A673 (cell line): ENCODE data around the gene STARD7. TPM values are rescaled to one million over a fixed set of nuclear protein-coding genes. Genes with fewer than 3 reads are reported as not detected.

Experiments used
- BruUV-seq: library from RNA; stranded (reverse); fragments of 400-500 nt; replicated peaks from 2 replicates; lab custom pipeline; 2021; lab: Mats Ljungman, UMichigan
- CTCF ChIA-PET: fragments of 300-600 bp; sonication (Branson Sonifier 250); formaldehyde crosslinking; loops from one replicate; lab custom pipeline; 2022; ENCODE audit warnings: antibody characterized with exemption; lab: Charles Lee
- POLR2A ChIA-PET: fragments of 300-600 bp; sonication (Branson Sonifier 250); formaldehyde crosslinking; loops from one replicate; lab custom pipeline; 2022; ENCODE audit warnings: antibody characterized with exemption; ENCODE audit not compliant: low non-redundant PET; lab: Charles Lee
- DNase-seq: peaks from one replicate; pipeline ENCODE4 v3.0.0-alpha.2; 2015; ENCODE audit warnings: low spot score
- H3K27ac ChIP-seq: fragments of 200-600 bp; sonication (generic); 2 replicates; pipeline ENCODE4 v1.5.1; 2016; ENCODE audit warnings: mixed run types, low read depth, mild to moderate bottlenecking, mixed read lengths, antibody characterized with exemption, low read length; ENCODE audit not compliant: poor library complexity, severe bottlenecking
- H3K27me3 ChIP-seq: fragments of 200-600 bp; sonication (generic); replicated peaks from 2 replicates; pipeline ENCODE4 v1.6.1; 2017; ENCODE audit warnings: mixed run types, low read depth, mild to moderate bottlenecking, mixed read lengths, antibody characterized with exemption, low read length; ENCODE audit not compliant: insufficient read depth, poor library complexity
- H3K36me3 ChIP-seq: fragments of 200-600 bp; sonication (generic); 2 replicates; pipeline ENCODE4 v1.6.1; 2016; ENCODE audit warnings: mixed run types, mild to moderate bottlenecking, mixed read lengths, antibody characterized with exemption, low read length; ENCODE audit not compliant: insufficient read depth, poor library complexity, severe bottlenecking
- H3K4me1 ChIP-seq: fragments of 200-600 bp; sonication (generic); 2 replicates; pipeline ENCODE4 v1.6.1; 2017; ENCODE audit warnings: mixed run types, mild to moderate bottlenecking, mixed read lengths, antibody characterized with exemption, low read length; ENCODE audit not compliant: insufficient read depth, poor library complexity, severe bottlenecking
- H3K4me3 ChIP-seq: fragments of 200-600 bp; sonication (generic); 2 replicates; pipeline ENCODE4 v1.5.1; 2016; ENCODE audit warnings: low read depth, mixed run types, mild to moderate bottlenecking, mixed read lengths, low read length; ENCODE audit not compliant: poor library complexity, severe bottlenecking
- H3K9me3 ChIP-seq: fragments of 200-600 bp; sonication (generic); 2 replicates; pipeline ENCODE4 v1.6.1; 2016; ENCODE audit warnings: mixed run types, low read depth, mild to moderate bottlenecking, mixed read lengths, antibody characterized with exemption, low read length; ENCODE audit not compliant: poor library complexity, severe bottlenecking
- CTCF ChIP-seq: fragments of 300-800, 200-600 bp; sonication (generic); conservative IDR thresholded peaks from 2 replicates; pipeline ENCODE4 v1.5.1; 2017; ENCODE audit warnings: low read depth, mild to moderate bottlenecking, antibody characterized with exemption, low read length, moderate library complexity, mixed read lengths
- EZH2 ChIP-seq: fragments of 200-600 bp; sonication (generic); IDR thresholded peaks from 2 replicates; pipeline ENCODE4 v1.6.1; 2017; ENCODE audit warnings: borderline replicate concordance, low read depth, mild to moderate bottlenecking, mixed read lengths, antibody characterized with exemption, low read length; ENCODE audit not compliant: poor library complexity, severe bottlenecking
- intact Hi-C: fragments of 100-400 bp; cut with micrococcal nuclease; formaldehyde crosslinking; loops from one replicate; pipeline ENCODE4 v1.10.0; 2022; ENCODE audit not compliant: unreplicated experiment
- total RNA-seq: library from RNA; stranded (reverse); gene quantifications from 2 replicates; pipeline ENCODE4 v1.2.3, GENCODE V29; 2021

STARD7 gene
- total RNA-seq, 1 experiment from 2014 or later, result 201 TPM

- TF ChIP-seq EZH2 (no peak), CTCF (no peak)
- no TSS peak for BruUV-seq
- POLR2A ChIA-PET, result no interaction called here
- Histone ChIP-seq H3K27ac (no peak overlapping the region), H3K27me3 (no peaks in the 10 kb centered on the region), H3K9me3 (no peaks in the 10 kb centered on the region), H3K36me3 (no peaks in the 10 kb centered on the region), H3K4me3 (no peak overlapping the region), H3K4me1 (peaks cover 6% of the 10 kb centered on the region)
- no peak for DNase-seq
- intact Hi-C loops, result loop anchor here (10.0 kb wide), 1 partner anchor 55 kb away; the partner anchor contains the start of gene ADRA2B
- CTCF ChIA-PET, result no interaction called here
Observed at GRCh38 chr2:96169868-96170507, 38.6 kb downstream of the STARD7 start.

- ChIA-PET POLR2A (interaction anchor here (0.7 kb wide), 1 partner anchor 668 kb away, joined by 6 read pairs; no protein-coding TSS in a partner anchor), CTCF (interaction anchor here (0.6 kb wide), 1 partner anchor 15 kb away, joined by 3 read pairs; no protein-coding TSS in a partner anchor)
- Histone ChIP-seq H3K4me1 (peaks cover 6% of the 10 kb centered on the region), H3K9me3 (no peaks in the 10 kb centered on the region), H3K27ac (no peak overlapping the region), H3K4me3 (no peak overlapping the region), H3K27me3 (no peaks in the 10 kb centered on the region), H3K36me3 (no peaks in the 10 kb centered on the region)
- DNase-seq, result no peak
- intact Hi-C loops, result no loop called here
- TF ChIP-seq EZH2, result no peak
- no peak for TF ChIP-seq CTCF
- BruUV-seq, result no TSS peak
Observed at GRCh38 chr2:96167407-96168013, 41.1 kb downstream of the STARD7 start.

DNA sequence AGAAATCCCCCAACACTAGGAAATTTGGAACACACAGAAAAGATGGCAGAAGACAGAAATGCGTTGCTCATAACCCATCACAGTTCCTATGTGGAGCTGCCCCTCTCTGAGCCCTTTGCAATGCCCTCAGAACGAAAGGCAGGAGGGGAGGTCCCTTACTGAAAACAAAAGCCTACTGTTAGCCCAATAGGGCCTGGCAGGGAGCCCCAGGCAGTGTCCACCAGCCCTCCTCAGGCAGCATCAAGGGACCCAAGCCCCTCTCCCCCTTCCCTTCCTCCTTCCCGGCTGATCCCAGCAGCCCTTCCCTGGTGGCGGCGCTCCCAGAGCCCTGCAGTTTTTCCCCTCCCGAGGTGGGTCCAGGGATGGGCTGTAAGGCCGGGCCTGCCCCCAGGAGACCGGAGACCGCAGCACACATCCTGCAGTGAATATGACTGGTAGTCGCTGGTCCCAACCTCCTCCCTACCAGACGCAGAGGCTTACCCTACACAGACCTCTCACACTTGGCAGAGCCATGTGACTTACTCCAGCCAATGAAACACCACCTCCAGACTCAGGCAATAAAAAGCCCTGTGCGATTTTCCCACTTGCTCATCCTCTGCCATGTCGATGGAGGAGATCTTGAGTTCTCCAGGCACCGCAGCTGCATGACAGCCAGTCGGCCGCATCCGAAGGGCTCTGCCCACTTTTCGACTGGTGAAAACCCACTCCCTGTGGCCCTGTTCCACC lies 44.0 kb downstream of the STARD7 start:
- ChIA-PET POLR2A (no interaction called here), CTCF (no interaction called here)
- H3K4me3 ChIP-seq, result no peak overlapping the region
- no peak for DNase-seq
- no peaks in the 10 kb centered on the region for H3K9me3 ChIP-seq
- no peaks in the 10 kb centered on the region for H3K27me3 ChIP-seq
- TF ChIP-seq EZH2, result no peak
- no peak for TF ChIP-seq CTCF
- intact Hi-C loops, result no loop called here
- BruUV-seq, result no TSS peak
- no peak overlapping the region for H3K27ac ChIP-seq
- peaks cover 6% of the 10 kb centered on the region for H3K4me1 ChIP-seq
- no peaks in the 10 kb centered on the region for H3K36me3 ChIP-seq
